GM10266 (cell line): ENCODE measurements around the gene ZBTB22.
A peak's percentile ranks its signal among the peaks of the same experiment; 100 is the strongest.
"Not testable (repeated sequence)": the region's sequence is repeated elsewhere in the genome, so short reads cannot be mapped to it uniquely, and the experiment has no call there.

Source experiments
- DNase-seq: peaks from one replicate; pipeline ENCODE4 v3.0.0; 2012; ENCODE audit errors: extremely low spot score
- TF ChIP-seq, protein P1 (sequence below): IDR thresholded peaks from 2 replicates; pipeline ENCODE4 v1.5.1; 2012; ENCODE audit warnings: mild to moderate bottlenecking, low read depth; ENCODE audit not compliant: control insufficient read depth, insufficient read depth; ENCODE audit errors: missing control alignments

ZBTB22 gene

DNA sequence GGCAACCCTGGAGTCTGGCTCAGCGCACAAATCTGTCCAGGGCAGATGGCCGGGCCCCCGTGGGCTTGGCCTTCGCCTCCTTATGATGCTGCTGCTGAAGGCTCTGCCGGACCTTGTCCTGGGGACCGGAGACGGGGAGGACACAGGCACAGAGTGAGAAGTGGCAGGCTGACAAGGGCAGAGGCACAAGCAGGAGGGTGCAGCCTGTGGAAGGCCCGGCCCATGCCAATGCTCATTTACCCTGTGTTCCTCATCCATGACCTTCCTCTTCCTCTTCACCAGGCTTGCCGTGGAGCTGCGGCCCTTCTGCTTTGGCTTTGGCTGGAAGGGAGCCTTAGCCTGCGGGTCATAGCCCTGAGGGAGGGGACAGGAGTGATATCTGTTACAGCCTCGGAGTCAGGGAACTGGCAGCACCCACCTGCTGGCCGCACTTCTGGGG, 38.3 kb downstream of the ZBTB22 start:
- TF ChIP-seq, protein P1, sequence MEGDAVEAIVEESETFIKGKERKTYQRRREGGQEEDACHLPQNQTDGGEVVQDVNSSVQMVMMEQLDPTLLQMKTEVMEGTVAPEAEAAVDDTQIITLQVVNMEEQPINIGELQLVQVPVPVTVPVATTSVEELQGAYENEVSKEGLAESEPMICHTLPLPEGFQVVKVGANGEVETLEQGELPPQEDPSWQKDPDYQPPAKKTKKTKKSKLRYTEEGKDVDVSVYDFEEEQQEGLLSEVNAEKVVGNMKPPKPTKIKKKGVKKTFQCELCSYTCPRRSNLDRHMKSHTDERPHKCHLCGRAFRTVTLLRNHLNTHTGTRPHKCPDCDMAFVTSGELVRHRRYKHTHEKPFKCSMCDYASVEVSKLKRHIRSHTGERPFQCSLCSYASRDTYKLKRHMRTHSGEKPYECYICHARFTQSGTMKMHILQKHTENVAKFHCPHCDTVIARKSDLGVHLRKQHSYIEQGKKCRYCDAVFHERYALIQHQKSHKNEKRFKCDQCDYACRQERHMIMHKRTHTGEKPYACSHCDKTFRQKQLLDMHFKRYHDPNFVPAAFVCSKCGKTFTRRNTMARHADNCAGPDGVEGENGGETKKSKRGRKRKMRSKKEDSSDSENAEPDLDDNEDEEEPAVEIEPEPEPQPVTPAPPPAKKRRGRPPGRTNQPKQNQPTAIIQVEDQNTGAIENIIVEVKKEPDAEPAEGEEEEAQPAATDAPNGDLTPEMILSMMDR, result no peak
- no peak for DNase-seq

DNA sequence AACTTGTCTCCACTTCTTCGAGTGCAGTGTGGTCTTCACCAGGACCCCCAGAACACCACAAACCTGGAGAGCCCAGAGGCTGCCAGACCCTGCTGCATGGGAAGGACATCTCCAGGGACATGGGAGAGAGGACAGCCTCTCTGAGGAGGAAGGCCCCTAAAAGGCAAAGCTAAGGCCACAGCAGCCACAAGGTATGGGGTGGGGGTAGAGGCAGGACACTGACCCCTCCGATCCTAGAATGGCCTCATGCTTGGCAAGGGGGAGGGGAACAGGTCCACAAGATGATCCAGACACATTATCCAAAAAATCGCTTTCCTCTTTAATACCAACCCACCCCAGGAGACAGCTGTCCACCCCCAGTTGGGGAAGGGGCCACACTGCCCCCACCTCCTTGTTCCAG, 38.7 kb downstream of the ZBTB22 start:
- no peak for DNase-seq

DNA sequence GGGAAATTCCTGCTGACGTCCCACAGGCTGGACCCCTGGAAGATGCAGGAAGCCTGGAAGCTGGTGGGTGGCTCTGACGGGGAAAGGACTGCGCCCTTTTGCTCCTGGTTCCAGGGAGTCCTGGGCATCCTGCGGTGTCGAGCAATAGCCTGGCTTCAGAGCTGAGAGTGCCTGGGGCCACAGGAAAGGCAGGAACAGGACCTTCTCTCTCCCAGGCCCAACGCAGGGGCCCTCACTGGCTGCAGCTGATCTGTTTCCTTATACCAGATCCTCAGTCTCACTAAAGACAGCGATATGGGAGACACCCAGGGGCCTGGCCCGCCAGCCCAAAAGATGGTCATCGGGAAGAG, 39.2 kb downstream of the ZBTB22 start:
- DNase-seq, result no peak
- TF ChIP-seq, protein P1, result no peak

More for the DNA sequence above, 38.7 kb downstream of the ZBTB22 start:
- TF ChIP-seq, protein P1, result no peak

DNA sequence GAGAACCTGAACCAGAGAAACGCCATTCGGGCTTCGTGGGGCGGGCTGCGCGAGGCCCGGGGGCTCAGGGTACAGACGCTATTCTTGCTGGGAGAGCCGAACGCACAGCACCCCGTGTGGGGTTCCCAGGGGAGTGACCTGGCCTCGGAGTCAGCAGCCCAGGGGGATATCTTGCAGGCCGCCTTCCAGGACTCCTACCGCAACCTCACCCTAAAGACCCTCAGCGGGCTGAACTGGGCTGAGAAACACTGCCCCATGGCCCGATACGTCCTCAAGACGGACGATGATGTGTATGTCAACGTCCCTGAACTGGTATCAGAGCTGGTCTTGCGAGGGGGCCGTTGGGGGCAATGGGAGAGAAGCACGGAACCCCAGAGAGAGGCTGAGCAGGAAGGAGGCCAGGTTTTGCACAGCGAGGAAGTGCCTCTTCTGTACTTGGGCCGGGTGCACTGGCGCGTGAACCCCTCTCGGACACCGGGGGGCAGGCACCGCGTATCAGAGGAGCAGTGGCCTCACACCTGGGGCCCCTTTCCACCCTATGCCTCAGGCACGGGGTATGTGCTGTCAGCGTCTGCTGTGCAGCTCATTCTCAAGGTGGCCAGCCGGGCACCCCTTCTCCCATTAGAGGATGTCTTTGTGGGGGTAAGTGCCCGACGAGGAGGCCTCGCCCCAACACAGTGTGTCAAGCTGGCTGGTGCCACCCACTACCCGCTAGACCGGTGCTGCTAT, 39.7 kb downstream of the ZBTB22 start:
- TF ChIP-seq, protein P1, result no peak
- DNase-seq, result peak; percentile 32

DNA sequence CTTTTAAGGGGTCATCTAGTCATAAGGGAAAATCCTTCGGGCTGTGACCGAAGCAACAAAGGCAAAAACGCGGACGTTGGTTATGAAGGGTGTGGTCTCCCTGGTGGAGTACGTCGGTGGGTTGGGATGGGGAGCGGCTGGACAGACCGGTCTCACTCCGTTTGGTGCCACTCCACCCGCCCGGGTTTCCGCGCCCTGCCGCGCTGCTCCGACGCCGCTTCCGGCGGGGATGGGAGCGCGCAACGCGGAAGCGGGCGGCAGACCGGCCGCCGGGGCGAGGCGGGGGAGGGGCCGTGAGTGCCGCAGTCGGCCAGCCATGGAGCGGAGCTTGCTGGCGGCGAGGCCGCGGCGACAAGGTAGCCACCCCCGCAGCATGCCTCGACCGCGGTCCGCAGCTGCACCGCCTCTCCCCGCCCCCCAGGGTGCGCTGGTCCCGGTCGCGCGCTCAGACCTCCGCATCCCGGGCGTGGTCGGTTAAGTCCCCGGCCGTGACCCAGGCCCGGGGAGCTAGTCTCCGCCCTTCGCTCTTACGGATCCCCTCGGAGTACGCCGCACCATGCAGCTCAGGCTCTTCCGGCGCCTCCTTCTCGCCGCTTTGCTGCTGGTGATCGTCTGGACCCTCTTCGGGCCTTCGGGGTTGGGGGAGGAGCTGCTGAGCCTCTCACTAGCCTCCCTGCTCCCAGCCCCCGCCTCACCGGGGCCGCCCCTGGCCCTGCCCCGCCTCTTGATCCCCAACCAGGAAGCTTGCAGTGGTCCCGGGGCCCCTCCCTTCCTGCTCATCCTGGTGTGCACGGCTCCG, 40.5 kb downstream of the ZBTB22 start, which contains the start of gene B3GALT4:
Gene B3GALT4, plus strand, starts transcription at position 260 of the 799 bp plus-strand sequence. Its CDS starts 297 bp downstream, at position 557.
- TF ChIP-seq, protein P1, result peak; percentile 52

DNA sequence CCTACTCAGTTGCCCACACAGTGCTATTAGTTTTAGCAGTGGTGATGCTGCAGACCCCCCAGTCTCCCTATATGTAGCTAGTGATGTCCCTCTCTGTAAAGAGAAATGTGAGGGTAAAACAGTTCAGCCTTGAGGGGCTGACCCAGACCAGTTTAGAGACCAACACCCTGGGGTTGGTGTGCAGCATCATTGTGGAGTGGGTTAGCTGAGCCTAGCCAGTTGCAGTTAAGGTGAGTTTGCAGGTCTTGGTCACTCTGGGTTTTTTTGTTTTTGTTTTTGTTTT, 41.0 kb downstream of the ZBTB22 start:
- no peak for DNase-seq
- TF ChIP-seq, protein P1, result no peak

More for the DNA sequence above, 40.5 kb downstream of the ZBTB22 start, which contains the start of gene B3GALT4:
- DNase-seq, result peak; percentile 83

DNA sequence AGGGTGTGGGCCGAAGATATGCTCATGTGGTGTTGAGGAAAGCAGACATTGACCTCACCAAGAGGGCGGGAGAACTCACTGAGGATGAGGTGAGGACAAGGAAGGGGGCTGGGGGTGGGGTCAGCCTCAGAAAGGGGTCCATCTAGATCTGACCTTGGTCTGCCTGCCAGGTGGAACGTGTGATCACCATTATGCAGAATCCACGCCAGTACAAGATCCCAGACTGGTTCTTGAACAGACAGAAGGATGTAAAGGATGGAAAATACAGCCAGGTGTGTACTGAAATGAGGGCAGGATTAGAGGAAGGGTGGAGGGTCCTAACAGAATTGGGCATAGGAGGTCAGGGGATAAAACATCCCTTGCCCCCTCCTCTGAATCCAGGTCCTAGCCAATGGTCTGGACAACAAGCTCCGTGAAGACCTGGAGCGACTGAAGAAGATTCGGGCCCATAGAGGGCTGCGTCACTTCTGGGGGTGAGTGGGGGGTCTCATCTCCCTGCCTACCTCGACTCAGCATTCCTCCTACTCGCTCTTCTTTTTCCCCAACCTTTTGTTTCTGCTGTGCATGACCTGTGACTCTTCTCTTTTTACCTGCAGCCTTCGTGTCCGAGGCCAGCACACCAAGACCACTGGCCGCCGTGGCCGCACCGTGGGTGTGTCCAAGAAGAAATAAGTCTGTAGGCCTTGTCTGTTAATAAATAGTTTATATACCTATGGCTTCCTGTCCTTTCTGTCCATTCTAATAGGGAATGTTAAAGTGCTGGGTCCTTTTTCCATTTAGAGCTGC, 41.6 kb downstream of the ZBTB22 start:
- DNase-seq, result not testable (repeated sequence)
